ENCODE measurements around the gene EVI5L.
A peak's percentile ranks its signal among the peaks of the same experiment; 100 is the strongest.
"Not testable (repeated sequence)": the region's sequence is repeated elsewhere in the genome, so short reads cannot be mapped to it uniquely, and the experiment has no call there.

EVI5L gene

DNA sequence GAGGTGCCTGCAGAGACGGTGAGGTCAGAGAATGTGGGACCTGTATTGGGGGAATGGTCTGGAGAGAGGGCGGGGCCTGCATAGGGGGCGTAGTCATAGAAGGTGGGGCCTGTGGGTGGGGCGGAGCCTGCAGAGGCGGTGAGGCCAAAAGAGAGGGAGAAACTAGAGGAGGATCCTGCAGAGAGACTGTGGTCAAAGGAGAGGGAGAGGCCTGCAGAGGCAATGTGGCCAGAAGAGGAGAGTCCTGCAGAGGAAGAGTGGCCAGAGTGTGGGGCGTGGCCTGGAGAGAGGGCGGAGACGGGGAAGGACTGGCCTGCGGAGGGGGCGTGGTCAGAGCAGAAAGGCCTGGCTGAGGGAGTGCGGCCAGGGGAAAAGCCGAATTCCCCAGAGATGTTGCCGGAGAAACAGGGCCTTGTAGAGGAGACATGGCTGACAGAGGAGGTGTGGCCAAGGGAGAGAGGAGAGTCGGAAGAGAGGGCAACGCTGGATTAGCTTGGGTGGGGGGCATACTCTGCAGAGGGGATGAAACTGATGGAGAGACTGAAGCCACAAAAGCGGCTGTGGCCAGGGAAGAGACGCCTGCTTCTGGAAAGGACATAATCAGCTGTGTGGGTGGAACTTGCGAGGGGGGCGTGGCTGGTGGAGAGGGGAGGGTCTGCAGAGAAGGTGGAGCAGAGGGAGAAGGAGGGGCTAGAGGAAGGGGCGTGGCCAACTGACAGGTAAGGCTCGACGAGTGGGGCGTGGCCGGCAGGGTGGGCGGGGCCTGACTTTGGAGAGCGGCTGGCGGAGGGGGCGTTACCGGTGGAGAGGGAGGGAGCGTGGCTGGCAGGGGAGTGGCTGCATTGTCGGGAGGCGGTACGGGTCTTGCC is 41.7 kb downstream of the EVI5L start:
- peak; percentile 59 to 70 for DNase-seq (ENCODE audit: low read depth in 1 of 2, low spot score in 1 of 2)

DNA sequence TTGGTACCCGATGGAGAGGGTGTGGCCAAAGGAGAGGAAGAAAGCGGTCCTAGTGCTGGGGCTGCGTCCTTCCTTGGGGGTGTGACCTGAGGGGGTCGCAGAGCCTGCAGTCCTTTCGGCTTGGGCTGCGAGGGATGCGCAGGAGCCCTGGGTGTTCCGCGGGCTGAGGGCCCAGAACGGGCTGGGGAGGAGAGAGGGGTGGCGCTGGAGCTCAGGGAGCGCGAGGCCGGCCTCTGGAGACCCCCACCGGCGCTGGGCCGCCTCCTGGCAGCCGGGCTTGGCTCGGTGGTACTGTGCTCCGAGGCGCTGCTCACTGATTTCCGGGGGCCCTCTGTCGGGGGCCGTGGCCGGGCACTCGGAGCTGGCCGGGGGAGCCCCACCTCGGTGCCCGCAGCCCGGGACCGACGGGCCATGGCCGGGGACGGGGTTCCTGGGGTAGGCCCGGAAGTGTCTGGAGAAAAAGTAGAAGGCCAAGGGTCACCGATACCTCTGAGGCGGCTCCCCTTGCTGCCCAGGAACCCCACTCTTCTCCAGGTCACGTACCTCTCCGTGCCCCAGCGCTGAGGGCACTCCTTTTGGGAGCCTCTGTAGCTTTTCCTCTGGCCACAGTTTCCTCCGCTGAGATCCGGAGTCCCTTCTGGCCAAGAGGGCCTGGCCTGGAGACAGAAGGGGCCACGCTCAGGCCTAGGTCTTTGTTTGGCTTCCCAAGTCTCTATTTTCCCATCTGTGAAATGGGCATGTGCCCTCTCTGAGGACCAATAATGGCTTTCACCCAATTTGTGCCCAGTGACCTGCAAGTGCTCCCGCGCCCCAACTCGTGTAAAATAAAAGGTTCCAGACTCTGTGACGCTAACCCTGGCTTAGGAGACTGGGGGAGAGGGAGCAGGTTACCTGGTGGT is 42.5 kb downstream of the EVI5L start:
- no peak for DNase-seq (ENCODE audit: low read depth in 1 of 2, low spot score in 1 of 2)

DNA sequence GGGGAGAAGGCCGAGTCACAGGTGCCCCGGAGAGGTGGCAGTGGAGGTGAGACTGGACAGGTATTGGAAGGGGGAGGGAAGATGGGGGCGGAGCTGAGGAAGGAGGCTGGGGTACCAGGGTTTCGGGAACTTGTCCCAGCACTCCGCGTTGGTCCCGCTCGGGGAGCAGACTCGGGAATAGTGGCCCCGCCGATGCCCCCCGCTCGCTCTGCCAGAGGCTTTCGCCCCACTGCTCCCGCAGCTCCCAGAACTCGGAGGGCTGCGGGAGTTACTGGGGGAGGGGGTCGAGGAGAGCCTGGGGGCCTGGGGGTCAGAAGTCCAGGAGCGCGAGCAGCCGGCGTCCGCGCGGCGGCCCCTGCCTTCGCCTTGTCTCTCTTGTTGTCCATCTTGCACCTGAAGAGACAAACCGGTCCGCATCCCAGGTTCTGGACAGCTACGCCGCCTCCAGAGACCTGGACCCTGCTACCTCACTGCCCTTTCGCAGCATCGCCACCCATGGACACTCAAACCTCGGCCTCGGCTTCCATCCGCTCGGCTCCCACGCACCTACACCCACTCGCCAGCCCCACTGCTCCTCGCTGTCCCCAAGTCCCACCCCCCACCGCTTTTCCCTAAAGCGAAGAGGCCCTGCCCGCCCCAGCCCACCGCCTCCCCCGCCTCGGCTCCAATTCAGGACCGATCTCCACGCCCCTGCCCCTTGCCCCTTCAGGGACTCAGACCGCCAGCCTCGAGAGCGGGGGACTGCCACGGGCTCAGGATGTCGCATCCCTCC is 43.5 kb downstream of the EVI5L start:
- DNase-seq (ENCODE audit: low read depth in 1 of 2, low spot score in 1 of 2), result no peak

DNA sequence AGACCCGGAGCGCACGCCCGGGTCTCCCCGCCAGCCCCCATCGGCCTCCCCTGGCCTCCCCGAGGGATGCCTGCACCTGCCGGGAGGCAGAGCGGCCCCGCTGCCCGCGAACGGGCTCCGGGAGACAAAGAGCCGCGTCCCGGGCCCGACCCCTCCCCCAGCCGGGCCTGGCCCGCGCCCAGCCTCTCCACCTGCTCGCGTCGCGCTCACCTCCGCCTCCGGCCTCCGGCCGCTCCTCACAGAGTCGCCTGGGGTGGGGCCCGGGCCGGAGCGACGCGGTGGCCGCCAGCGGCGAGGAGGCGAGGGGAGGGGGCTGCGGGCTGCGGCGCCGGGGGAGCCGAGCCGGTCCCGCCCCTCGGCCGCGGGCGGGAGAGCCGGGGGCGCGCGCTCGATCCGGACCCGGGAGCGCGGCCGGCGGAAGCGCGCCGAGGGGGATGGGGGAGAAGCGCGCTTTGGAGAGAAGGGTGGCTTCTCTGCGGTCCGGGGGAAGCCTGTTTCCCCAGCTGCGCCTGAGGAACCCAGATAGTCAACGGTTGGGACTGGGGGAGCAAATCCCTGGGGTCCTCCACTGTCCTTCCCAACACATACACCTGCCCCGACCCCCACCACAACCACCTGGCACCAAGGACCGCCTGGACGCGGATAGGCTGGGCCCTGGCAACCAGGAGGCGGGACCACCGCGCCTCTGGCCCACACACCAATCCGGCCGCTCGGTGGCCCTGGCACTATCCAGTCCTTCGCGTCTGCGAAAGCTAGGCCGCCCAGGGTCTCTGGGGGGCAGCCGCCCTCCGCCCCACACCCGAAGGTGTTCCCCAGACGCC is 44.3 kb downstream of the EVI5L start, which contains the start of gene PRR36:
PRR36 (minus strand) TSS at position 315 of the 821 bp plus-strand sequence. CDS start 701 bp downstream, outside the sequence.
- no peak for DNase-seq (ENCODE audit: low read depth in 1 of 2, low spot score in 1 of 2)

DNA sequence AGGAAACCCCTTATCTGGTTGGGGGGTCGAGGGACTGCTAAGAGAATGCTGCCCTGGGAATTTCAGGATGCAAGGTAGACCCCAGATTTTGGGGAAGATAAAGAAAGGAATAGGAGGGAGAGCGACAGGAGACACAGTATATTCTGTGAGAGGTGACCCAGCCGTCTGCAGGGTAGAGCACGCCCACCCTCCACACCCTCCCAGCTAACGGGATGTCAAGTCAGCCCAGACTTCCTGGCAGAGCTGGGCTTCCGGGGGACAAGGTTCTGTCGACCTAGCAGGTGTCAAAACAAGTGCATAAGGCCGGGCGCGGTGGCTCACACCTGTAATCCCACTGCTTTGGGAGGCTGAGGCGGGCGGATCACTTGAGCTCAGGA is 44.9 kb downstream of the EVI5L start:
- no peak for DNase-seq (ENCODE audit: low read depth in 1 of 2, low spot score in 1 of 2)

DNA sequence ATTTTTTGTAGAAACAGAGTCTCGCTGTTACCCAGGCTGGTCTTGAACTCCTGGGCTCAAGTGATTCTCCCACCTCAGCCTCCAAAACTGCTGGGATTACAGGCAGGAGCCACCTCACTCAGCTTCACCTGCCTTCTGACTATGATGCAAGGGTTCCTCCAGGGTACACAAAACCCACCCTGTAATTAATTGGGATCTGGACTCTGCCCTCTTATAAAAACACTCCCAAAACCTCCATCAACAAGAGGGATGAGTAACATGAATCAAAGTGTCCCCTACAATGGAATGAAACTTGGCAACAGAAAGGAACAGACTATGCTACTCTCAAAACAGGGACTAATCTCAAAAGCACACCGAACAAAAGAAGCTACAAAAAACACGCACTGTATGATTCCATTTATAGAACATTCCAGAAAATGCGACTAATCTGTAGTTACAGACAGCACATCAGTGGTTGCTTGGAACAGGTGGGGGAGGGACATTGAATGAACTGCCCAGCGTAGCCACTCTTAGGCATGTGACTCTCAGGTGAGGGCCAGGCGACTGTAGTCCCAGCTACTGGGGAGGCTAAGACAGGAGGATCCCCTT is 47.3 kb downstream of the EVI5L start:
- DNase-seq (ENCODE audit: low read depth in 1 of 2, low spot score in 1 of 2), result no peak

DNA sequence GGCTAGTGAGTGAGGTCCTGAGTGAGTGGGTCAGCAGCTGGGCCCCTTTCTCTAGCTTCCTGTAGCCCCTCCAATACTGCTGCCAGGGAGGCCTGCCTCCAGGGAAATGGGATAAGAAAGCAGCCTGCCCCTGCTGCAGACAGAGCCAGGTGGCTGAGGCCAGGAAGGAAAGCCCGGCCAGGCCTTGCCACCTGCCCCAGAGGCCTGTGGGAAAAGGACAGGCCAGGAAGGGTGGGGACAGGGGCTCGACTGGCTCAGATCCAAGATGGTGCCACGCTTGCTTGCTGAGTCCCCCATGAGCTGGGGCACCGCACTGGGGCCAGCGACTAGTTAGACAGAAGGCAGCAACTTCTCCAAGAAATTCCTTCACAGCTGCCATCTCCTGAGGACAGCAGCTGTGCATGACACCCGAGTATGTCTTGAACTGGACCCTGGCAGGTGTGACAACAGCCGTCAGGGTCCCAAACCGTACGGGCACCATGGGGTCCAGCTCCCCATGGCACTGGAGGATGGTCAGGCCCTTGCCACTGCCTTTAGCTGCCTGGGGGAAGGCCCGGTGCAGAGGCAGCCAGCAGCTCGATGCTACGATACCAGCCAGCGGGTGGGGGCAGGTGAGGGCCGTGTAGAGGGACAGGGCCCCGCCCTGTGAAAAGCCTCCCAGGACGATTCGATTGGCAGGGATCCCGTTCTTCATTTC is 49.2 kb downstream of the EVI5L start:
- DNase-seq (ENCODE audit: low read depth in 1 of 2, low spot score in 1 of 2), result no peak

DNA sequence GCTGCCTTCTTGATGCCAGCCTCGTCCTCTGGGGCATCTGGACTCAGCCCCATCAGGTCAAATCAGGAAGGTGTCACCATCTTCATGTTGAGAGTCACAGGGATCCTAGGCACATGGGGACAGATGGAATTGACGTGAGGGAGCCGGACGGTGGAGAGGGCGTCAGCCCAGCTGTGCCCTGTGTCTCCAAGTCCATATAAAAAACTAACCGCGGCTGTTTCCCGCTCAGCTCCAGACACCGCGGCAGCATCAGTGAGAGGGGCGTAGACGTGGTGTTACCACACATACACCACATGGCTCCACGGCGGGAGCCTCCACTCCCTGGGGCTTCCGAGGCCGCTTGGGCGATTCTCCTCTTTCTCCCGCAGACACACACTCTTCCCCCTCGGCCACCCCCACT is 49.8 kb downstream of the EVI5L start:
- DNase-seq (ENCODE audit: low read depth in 1 of 2, low spot score in 1 of 2), result no peak

DNA sequence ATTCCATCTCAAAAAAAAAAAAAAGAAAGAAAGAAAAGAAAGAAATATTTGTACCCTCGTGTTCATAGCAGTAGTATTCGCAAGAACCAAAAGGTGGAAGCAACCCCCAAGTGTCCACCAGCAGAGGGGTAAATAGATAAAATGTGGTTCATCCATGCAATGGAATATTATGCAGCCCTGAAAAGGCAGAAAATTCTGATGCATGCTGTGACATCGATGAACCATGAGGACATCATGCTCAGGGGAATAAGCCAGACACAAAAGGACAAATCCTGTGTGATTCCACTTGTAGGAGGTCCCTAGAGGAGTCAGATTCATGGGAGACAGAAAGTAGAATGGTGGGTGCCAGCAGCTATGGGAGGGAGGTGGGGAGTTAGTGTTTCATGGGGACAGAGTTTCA is 51.9 kb downstream of the EVI5L start:
- no peak for DNase-seq (ENCODE audit: low read depth in 1 of 2, low spot score in 1 of 2)

DNA sequence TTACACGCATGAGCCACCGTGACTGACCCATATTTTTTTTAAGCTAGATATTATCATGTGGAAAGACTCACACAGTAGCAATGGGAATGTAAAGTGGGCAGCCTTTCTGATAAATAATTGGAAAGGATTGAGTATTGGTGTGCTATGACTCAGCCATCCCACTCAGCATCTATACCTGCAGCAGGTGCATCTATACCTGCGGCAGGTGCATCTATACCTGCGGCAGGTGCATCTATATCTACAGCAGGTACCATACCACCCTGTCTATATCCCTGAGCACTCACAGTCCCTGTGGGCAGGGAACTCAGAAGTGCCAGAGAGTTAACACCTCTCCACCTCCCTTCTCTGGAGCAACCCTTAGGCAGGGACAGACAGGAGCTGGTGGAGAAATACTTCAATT is 53.1 kb downstream of the EVI5L start:
- DNase-seq (ENCODE audit: low read depth in 1 of 2, low spot score in 1 of 2), result no peak

DNA sequence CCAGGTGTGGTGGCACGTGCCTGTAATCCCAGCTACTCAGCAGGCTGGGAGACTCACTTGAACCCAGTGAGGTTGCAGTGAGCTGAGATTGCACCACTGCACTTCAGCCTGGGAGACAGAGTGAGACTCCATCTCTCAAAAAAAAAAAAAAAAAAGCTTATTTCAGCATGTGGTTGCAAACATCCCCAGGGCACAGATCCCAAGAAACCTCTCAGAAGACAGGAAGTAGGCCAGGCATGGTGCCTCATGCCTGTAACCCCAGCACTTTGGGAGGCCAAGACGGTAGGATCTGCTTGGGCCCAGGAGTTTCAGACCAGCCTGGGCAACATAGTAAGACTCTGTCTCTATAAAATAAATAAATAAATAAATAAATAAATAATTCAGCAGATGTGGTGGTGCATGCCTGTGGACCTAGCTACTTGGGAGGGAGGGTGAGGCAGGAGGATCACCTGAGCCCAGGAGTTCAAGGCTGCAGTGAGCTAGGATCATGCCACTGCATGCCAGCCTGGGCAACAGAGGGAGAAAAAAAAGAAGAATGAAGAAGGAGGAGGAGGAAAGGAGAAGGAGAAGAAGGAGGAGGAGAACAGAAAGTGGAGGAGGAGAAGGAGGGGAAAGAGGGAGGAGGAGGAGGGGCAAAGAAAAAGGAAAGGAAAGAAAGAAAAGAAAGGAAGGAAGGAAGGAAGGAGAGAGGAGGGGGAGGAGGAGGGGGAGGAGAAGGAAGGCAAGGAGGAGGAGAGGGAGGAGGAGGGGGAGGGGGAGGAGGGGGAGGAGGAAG is 54.0 kb downstream of the EVI5L start:
- DNase-seq (ENCODE audit: low read depth in 1 of 2, low spot score in 1 of 2), result no peak

DNA sequence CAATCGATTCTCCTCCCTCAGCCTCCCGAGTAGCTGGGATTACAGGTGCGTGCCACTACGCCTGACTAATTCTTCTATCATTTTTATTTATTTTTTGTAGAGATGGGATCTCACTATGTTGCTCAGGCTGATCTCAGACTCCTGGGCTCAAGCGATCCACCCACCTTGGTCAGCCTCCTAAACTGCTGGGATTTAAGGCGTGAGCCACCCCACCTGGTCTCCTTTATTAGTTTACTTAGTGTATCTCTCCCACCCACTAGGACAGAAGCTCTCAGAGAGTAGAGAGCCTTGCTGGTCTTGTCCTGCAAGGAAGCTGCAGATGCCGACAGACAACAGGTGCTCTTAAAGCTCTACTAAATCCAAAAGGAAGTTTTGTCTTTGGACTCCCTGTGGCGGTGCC is 55.8 kb downstream of the EVI5L start:
- DNase-seq (ENCODE audit: low read depth in 1 of 2, low spot score in 1 of 2), result no peak

DNA sequence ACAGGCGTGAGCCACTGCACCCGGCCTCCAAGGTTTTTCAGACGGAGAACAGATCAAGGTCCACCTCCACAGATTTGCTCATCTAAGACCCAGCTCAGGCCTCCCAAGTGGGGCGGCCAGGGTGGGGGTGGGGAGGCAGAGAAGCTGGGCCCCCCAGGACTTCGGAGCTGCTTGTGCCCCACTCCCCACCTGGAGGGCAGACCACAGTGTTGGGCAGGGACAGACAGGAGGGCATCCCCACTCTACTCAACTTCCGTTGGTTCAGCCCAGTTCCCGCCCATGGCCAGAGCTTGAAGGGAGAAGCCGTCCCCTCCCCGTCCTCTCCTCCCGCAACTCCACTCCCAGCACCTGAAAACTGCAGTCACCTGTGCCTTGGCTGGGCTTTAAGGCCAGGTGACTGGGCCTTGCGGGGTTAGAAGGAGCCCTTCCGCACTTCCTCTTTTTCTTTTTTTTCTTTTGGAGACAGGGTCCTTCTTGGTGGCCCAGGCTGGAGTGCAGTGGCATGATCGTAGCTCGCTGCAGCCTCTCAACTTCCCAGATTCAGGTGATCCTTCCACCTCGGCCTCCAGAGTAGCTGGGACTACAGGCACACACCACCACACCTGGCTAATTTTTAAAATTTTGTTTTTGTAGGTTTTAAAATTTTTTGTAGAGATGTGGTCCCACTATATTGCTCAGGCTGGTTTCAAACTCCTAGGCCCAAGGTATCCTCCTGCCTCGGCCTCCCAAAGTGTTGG is 57.6 kb downstream of the EVI5L start:
- no peak for DNase-seq (ENCODE audit: low read depth in 1 of 2, low spot score in 1 of 2)

DNA sequence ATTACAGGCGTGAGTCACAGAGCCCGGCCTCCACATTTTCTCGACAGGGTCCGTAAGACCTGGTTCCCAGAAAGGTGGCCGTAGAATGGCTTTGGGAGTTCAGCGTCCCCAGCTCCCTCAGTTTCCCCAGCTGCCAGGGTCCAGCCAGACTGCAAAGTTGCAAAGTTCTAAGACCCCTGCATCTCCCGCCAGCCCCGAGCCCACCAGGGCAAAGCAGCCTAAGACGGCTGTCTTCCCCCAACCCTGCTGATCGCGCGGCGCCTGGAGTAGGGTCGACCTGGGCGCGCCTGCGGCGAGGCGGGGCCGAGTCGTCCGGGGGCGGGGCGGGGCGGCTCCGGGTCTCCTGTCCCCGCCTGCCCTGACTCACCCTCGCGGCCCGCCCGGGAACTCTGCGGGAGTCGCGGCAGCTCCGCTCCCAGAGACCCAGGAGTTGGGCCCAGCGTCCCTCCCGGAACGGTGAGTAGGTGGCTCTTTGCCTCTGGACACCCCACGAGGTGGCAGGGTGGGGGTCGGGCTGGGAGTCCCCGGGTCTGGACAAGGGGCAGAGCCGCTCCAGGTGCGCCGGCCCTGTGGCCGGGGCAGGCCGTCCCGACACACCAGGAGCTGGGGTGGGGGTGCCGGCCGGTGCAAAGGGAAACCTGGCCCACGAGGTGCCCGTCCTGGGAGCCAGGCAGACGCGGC is 58.3 kb downstream of the EVI5L start, which contains the start of gene LRRC8E:
LRRC8E (plus strand) TSS at position 366 of the 681 bp plus-strand sequence. CDS start 7,094 bp downstream, outside the sequence.
- DNase-seq (ENCODE audit: low read depth in 1 of 2, low spot score in 1 of 2), result no peak

DNA sequence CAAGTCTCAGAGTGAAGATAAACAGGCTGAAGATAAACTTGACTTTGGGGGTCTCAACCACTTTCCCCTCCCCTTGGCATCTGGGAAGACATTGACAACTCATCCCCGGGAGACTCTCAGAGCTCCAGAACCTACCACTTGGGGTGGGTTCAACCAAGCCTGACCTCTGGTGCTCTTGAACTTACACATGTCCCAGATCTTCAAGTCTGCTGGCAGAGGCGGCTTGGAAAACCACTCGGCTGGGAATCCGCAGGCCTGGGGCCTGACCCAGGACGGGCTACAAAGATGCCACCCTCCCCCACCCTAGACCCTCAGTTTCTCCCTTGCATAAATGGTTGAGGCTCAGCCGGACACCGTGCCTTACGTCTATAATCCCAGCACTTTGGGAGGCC is 58.8 kb downstream of the EVI5L start:
- DNase-seq (ENCODE audit: low read depth in 1 of 2, low spot score in 1 of 2), result no peak

DNA sequence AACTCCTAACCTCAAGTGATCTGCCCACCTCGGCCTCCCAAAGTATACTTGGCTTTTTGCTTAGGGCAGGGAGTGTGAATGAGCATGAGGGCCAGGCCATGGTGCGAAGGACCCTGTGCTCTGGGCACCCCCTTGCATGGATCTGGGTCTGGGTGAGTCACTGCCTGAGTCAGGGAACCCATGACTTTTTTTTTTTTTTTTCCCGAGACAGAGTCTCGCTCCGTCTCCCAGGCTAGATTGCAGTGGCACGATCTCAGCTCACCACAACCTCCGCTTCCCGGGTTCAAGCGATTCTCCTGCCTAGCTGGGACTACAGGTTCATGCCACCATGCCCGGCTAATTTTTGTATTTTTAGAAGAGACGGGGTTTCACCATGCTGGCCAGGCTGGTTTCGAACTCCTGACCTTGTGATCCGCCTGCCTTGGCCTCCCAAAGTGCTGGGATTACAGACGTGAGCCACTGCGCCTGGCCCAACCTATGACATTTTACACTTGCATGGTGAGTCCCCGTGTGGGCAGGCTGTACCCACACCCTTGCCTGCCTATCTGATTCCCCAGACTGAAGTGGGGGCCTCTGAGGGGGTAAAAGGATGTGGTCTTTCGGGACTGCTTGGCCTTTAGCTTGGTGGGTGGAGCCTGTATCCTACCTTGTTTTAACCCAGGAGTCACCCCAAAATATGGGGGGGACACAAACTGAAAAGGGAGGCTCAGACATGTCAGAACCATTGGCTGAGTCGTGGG is 63.5 kb downstream of the EVI5L start:
- not testable (repeated sequence) for DNase-seq (ENCODE audit: low read depth in 1 of 2, low spot score in 1 of 2)

All from activated CD4-positive, alpha-beta T cell treated with anti-CD3 and anti-CD28 coated beads, Interleukin-2, amount 50 U/mL, for 24 hours (primary cell).